Hematopoietic multipotent progenitor cell treated with erythropoietin and hydrocortisone succinate and interleukin-3 and kit ligand, for 8 days (in vitro differentiated cells): ENCODE results near the gene FBF1.
"Not testable (repeated sequence)": the region's sequence is repeated elsewhere in the genome, so short reads cannot be mapped to it uniquely, and the experiment has no call there.

Experiments
- DNase-seq: peaks from one replicate; pipeline ENCODE4 v3.0.0-alpha.2; 2015

FBF1 gene, protein sequence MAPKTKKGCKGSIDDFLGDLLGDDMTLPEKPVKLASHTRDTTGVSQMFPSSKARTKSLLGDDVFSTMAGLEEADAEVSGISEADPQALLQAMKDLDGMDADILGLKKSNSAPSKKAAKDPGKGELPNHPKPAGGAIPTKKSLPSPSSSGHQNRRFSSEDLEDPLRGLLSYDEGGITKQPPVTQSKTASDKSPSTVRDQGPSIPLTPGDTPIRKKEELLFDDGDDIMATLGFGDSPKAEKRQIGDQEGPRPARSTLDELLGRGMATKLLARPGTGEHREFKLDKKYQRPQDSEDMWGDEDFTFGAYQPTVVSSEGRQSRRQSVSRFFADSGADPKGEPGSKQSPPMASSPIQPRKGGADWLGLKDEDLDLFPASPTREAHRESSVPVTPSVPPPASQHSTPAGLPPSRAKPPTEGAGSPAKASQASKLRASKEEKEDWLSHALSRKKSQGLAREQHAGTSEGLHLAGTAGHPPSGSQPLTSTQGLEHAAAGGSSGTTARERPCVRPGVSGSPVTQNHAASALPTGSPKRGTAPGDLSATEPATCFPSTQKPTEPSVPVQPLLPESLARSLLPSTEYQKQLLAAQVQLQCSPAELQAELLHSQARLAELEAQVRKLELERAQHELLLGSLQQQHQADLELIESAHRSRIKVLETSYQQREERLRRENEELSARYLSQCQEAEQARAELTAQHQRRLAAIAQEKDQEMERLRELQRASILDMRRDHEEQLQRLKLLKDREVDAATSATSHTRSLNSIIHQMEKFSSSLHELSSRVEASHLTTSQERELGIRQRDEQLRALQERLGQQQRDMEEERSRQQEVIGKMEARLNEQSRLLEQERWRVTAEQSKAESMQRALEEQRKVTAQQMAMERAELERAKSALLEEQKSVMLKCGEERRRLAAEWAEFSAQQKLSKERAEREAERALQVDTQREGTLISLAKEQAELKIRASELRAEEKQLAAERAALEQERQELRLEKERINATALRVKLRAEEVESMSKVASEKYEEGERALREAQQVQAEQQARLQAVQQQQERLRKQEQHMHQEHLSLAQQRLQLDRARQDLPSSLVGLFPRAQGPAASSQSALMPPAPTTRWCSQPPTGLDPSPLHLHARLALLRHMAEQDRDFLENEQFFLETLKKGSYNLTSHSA

DNA sequence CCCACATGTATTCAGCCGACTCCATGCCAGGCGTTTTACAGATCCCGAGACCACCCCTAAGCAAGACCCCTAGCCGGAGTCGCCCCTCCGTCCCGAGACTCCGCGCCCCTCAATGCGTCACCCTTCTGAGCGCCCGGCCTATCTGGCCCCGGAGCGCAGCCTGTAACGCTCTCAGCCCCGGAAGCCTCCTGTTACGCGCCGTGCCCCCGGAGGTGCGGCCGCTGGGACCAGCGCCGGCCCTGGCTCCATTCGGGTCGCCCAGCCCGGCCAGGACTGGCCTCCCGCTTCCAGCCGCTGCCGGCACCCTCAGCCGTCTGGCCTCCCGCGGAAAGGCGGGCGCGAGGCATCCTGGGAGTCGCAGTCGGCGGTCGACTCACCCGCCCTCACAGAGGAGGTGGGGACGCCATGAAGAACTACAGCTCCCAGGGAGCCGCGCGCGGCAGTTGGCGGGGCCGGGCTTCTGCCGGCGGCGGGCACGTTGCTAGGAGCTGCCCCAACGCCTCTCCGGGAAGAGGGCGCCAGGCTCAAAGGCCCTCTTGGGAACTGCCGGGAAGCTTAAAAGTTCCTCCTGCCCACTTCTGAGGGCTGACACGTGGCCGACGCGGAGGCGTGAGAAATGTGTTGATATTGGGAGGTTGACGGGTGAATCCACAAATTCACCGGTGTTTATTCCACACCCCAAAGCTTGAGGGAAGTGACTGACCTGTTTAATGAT is at the start of gene FBF1:
TSS of gene FBF1 (minus strand) at position 316 of the 715 bp plus-strand sequence. CDS start 2,893 bp downstream, outside the sequence.
- DNase-seq, result peak; percentile 92

DNA sequence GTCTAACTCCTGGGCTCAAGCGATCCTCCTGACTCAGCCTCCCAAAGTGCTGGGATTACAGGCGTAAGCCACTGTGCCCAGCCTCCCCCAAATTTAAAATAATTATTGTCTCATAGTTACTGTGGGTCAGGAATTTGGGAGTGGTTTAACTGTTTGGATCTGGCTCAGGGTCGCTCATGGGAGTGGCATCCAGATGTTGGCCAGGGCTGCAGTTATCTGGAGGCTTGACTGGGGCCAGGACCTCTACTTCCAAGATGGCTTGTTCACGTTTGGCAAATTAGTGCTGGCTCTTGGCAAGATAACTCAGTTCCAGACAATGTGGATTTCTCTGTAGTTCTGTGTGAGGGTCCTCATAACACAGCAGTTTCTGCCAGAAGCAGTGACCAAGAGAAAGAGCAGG is 46.2 kb upstream of the FBF1 start:
- peak; percentile 66 for DNase-seq

DNA sequence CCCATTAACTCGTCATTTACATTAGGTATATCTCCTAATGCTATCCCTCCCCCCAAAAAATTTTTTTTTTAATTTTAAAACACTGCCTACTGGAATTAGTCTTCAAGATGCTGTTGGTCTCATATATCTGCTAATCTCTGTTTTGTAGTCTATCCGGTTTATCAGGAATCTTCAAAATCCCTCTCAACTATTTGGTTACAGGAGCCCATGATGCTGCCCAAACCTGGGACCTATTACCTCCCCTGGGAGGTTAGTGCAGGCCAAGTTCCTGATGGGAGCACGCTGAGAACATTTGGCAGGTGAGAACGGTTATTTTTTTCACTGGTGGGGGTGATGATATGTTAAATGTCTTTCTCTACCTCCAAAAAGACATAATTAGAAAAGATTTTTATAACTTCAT is 45.1 kb upstream of the FBF1 start:
- no peak for DNase-seq

DNA sequence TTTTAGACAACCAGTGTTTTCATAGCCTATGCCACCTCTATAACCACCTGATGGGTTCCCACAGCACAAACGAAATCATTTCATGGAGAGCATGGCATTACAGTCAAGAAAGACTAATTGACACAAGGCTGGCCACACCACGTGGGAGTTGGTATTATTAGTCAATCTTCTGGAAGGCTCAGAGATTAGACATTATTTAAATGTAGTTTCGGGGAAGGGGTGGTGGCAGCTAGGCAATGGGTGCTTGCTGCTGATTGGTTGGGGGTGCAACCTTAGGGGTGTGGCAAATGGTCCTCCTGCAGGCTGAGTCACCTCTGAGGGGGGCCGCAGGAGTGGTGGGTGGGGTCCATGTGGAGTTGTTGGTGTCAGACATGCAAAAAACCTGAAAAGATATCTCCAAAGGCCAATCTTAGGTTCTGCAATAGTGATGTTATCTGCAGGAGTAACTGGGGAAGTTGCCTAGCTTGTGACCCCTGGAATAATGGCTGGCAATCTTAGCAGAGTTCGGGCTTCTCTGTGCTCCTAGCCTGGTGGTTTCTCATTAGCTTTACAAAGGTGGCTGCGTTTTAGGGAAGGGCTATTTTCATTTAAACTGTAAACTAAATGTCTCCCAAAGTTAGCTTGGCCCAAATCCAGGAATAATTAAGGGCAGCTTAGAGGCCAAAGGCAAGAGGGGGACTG is 42.8 kb upstream of the FBF1 start:
- DNase-seq, result peak; percentile 83

DNA sequence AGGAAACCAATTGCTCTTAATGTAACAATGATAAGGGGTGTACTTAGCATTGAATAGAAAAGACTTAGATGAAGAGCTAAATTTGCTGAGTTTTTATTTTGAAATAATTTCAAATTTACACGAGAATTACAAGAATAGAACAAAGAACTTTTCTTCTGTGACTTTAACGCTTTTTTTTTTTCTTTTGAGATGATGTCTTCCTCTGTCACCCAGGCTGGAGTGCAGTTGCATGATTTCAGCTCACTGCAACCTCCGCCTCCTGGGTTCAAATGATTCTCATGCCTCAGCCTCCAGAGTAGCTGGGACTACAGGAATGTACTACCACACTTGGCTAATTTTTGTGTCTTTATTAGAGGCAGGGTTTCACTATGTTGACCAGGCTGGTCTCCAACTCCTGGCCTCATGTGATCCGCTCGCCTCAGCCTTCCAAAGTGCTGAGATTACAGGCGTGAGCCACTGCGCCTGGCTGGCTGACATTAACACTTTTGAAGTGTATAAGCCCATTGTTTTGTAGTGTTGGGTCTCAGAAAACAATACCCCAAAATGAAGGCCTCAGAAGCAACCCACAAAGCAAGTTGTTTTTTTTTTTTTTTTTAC is 40.3 kb upstream of the FBF1 start:
- DNase-seq, result no peak

DNA sequence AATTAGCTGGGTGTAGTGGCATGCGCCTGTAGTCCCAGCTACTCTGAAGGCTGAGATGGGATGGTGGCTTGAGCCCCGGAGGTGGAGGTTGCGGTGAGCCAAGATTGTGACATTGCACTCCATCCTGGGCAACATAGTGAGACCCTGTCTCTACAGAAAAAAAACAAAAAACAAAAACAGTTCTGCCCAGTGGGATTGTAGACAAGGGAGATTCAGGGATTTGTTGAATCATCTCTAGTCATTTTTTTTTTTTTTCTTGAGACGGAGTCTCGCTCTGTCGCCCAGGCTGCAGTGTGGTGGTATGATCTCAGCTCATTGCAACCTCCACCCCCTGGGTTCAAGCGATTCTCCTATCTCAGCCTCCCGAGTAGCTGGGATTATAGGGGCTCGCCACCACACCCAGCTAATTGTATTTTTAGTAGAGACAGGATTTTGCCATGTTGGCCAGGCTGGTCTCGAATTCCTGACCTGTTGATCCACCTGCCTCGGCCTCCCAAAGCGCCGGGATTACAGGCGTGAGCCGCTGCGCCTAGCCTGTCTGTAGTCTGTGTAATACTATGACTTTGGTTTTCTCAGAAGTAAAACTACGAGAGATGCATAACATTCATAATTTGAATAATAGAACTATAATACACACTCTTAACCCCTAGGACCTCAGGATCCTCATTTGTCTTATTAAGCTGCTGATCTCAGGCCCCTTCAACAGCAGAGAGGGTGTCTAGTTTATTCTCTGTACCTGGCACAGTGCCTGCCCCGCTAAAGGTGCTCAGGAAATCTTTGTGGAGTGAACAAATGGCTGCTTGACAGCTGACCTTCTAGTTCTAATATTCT is 39.6 kb upstream of the FBF1 start:
- no peak for DNase-seq

DNA sequence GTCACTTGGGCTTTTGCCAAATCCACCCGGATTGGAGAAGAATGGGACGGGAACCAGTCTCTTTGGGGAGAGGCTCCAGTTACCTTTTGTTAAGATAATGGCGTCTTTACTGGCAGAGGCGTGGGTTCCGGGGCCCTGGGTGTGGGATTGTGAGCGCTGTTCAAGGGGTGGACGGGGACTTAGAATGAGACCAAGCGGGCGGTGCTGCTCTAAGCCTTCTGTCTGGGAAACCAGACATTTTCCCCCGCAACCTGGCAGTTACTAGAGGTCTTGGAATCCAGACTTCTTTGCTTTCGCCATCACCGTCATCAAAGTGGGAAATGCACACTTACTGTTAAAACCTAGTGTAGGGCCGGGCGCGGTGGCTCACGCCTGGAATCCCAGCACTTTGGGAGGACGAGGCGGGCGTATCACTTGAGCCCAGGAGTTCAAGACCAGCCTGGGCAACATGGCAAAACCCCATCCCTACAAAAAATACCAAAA is 38.9 kb upstream of the FBF1 start:
- DNase-seq, result no peak

DNA sequence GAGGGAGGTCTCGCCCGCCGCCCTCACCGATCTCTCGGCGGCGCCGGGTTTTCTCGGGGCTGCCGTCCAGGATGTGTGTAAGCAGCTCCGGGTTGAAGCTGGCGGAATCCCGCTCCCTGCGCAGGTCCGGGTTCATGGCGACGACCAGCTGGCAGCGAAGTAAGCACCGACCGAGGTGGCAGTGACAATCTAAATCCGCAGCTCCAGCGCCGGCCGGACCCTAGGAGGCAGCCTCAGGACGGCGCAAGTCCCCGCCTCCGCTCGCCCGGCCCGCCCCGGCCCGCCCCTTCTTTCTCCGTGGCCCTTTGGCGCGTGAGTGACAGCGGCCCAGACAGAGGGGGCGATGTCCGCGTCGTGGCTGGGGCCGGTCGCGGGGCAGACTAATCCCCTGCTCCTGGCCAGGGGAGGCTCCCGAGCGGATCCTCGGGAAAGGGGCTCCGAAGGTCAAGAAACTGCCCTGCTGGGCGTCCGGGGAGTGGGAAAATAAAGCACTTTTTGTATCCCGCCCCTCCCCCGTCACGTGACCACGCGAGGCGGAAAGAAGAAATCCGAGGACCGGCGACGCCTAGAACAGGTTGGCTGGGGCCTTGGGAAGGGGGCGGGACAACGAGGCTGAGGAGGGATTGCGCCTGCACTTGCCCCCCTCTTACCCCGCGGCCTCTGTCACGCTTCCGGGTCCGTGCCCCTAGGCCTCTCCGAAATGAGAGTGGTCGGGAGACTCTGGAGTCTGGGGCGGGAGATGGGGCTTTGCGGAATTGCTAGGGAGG is 38.3 kb upstream of the FBF1 start, which contains the start of the genes ACOX1 and TEN1:
TSS of gene ACOX1 (minus strand) at position 229 of the 767 bp plus-strand sequence. CDS start at position 136, 93 bp downstream.
TSS of gene TEN1 (plus strand) at position 303 of the 767 bp plus-strand sequence. CDS start 6,953 bp downstream, outside the sequence.
- peak; percentile 96 for DNase-seq

DNA sequence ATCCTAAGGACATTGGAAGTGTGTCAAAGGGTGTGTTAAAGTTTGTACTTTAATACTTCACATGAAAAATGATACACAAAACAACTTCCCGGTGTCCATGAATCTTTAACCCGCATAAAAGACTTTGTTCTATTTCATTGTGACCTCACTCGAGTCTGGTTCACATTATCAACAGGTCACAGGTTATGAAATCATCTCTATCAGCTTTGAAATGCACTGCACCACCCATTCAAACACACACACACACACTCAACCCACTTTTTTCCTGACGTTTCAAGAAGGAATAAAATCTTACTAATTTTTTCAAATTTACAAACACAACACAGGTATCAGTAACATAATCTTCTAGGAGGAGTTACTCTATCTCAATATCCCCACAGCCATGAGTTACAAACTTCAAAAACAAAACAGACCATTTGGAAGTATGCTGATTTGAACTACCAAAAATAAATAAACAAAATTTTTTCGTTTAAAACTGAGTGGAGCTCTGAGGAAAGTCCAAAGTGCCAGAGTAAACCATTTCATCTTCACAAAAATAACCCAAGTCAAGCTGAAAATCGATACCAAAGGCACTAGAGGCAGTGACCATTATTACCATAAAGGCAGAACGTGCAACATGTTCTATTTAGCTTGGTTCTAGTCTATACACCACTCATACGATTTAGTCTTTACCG is 35.5 kb upstream of the FBF1 start:
- peak; percentile 84 for DNase-seq

DNA sequence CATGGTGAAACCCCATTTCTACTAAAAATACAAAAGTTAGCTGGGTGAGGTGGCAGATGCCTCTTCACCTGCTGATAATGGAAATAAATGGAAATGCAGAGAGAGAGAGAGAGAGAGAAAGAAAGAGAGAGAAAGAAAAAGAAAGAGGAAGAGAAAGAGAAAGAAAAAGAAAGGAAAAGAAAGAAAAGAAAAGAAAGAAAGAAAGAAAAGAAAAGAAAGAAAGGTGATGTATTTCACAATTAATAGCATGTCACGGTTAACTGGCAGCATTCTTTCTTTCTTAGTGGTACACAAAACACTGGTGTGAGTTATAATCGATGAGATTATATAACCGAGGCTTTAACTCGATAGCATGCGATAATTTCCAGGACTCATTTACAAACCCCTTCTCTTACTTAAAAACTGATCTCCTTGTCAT is 34.9 kb upstream of the FBF1 start:
- no peak for DNase-seq

DNA sequence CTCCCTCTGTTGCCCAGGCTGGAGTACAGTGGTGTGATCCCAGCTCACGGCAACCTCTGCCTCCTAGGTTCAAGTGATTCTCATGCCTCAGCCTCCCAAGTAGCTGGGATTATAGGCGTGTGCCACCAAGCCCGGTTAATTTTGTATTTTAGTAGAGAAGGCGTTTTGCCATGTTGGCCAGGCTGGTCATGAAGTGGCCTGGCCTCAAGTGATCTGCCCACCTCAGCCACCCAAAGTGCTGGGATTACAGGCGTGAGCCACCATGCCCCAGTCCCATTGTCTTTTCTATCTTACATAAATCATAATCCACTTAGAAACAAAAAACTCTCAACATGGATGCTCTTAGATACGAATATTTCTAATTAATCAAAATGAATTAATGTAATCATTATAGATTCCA is 34.3 kb upstream of the FBF1 start:
- not testable (repeated sequence) for DNase-seq

DNA sequence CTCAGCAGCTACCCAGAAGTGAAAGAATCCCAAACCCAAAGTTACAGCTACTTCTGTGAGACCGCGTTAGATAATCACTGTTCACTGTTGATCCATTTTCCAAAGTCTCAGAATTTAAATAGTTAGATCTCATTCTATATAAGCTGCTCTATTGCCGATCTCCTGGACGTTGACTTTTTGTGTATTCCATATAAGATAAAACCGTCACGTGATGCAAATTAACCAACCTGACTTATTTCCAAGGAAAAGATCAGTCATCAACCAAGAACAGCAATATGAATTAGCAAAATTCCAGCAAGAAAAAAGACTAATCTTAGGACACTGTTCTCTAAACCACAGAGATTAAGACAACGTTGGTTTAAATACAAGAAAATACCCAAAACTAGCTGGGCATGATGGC is 29.8 kb upstream of the FBF1 start:
- DNase-seq, result no peak

DNA sequence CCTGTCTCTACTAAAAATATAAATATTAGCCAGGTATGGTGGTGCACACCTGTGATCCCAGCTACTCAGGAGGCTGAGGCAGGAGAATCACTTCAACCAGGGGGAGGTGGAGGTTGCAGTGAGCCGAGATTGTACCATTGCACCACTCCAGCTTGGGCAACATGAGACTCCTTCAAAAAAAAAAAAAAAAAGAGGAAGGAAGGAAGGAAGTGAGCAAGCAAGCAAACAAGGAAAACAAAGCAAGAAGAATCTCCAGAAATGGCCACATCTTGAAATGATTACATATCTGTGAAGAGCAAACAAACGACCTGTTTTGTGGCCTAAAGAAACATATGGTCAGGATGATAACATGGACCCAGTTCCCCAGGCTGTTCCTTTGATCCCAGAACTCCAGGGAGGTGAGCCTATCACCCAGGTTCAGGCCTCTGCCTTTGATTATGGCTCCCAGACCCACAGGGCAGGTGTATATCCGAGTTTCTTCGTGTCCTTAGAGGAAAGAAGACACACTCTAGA is 29.2 kb upstream of the FBF1 start:
- DNase-seq, result peak; percentile 66

DNA sequence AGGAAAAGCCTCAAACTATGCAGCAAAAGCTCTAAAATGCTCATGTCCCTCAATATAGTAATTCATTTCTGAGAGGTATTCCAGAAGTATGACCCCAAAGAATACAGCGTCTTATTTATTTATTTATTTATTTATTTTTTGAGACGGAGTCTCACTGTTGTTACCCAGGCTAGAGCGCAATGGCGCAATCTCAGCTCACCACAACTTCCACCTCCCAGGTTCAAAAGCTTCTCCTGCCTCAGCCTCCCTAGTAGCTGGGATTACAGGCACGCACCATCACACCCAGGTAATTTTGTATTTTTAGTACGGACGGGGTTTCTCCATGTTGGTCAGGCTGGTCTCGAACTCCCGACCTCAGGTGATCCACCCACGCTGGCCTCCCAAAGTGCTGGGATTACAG is 28.2 kb upstream of the FBF1 start:
- DNase-seq, result not testable (repeated sequence)

DNA sequence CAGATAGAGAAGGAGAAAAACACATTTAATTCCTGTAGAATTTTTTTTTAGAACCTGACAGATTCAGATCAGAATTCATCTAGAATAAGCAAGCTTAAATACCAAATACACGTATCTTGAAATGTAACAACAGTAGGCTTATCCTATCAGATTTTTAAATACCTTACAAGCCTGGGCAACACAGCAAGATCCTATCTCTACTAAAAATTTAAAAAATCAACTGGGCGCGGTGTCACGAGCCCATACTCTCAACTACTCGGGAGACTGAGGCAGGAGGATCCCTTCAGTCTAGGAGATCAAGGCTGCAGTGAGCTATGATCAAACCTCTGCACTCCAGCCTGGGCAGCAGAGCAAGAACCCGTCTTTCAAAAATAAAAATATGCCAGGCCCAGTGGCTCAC is 24.6 kb upstream of the FBF1 start:
- DNase-seq, result no peak

DNA sequence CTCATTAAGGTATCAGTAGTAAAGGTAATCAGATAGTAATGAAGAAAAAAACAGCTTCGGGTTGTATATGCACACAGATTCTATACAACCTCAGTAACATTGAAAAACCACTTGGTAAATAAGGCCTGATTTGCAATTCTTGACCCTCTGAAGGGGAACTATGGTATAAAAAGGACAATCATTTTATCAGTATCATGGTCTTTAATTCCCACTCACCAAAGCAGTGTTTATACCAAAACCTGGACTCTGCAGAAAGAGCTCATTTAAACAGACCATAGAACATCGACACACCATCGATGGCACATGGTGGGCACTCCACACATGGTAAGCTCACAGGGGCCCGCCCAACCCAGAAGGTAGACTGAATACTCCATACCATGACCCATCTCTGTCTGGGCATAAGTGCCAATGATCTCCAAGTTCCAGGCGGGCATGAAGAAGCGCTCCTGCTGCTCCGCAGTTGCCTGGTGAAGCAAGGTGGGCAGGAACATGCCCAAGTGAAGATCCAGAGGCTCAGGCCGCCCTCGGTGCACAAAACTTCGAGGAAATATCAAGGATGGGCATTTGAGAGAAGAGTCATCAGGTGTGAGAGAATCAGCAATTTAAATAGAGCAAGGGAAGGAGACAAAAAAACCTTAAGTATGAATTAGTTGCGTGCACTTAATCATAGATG is 19.1 kb upstream of the FBF1 start:
- DNase-seq, result no peak

DNA sequence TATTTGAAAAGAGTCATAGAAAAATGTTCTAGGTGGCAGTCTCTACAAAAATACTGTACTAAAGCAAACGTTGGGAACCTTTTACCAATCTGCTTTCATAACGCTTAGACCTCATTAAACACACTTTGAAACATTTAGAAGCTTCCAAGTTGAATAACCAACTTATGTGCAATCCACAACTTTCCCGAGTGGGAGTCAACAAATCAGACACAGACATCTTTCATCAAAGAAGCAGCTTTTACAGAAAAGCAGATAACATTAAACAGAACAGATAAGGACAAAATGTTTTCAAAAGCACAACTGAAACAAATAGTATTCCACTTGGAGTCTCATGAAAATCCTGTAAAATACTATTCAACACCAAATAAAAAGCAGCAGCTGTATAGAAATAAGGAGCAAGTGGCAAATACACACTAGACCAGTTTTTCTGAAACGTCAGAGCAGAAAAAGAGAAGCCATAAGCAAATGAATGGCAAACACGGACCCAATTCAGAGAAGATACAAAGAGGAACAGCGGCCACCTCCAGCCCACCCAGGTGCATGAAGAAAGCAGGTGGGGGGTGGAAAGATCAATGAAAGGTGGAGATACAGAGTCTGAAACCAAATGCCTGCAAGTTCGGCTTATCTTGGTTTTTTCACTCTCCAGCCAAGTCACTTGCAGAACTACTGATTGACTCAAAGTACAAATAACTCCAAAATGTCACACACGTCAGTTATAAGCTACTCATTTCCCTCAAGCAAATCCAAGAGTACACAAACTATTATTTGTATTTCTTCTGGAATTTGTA is 18.4 kb upstream of the FBF1 start:
- peak; percentile 35 for DNase-seq
